K562 (cell line): Measurements from ENCODE around the gene ERICH6. TPM values are rescaled to one million over a fixed set of nuclear protein-coding genes. Genes with fewer than 3 reads are reported as not detected.

Experiments
- FOS ChIP-seq: IDR thresholded peaks from 3 replicates; pipeline ENCODE4 v1.6.1; 2011; ENCODE audit not compliant: insufficient read length; ENCODE audit errors: extremely low read depth
- ILK ChIP-seq: fragments of 450-650 bp; IDR thresholded peaks from 2 replicates; pipeline ENCODE4 v1.6.1; 2016; ENCODE audit warnings: missing genetic modification characterization, low read depth, mild to moderate bottlenecking, missing compliant biosample characterization, moderate library complexity, borderline replicate concordance
- MAFK ChIP-seq: IDR thresholded peaks from 2 replicates; pipeline ENCODE4 v1.6.1; 2011; ENCODE audit warnings: low read length, improper control_type of control experiment
- SRSF9 ChIP-seq: fragments of 200-400 bp; formaldehyde crosslinking; IDR thresholded peaks from 2 replicates; pipeline ENCODE4 v1.6.1; 2017; ENCODE audit warnings: low read depth, low read length, borderline replicate concordance
- XRCC3 ChIP-seq: fragments of 450-650 bp; IDR thresholded peaks from 2 replicates; pipeline ENCODE4 v1.6.1; 2017; ENCODE audit warnings: mild to moderate bottlenecking, moderate library complexity
- ZNF280B ChIP-seq: fragments of 250-450 bp; sonication (Bioruptor Pico); IDR thresholded peaks from 2 replicates; pipeline ENCODE4 v1.5.1; 2021; ENCODE audit warnings: mild to moderate bottlenecking
- polyA plus RNA-seq, 8 experiments: library from polyadenylated mRNA; depleted of rRNA in 4 of 8; stranded (reverse) in 5 of 8; unstranded in 3 of 8; fragments of >200 nt; fragmentation: Nextera tagmentation in 2 of 8; fragmentation: Illumina TruSeq in 1 of 8; extraction: Ambion mirVana in 2 of 8; extraction: Trizol in 1 of 8; gene quantifications; 2 replicates each; pipeline versions ENCODE4 v1.2.1 to v1.2.3, GENCODE V29; 2011 to 2014; ENCODE audit warnings: inconsistent platforms in 1 of 8, missing spikeins in 1 of 8
- total RNA-seq, 7 experiments: library from RNA; depleted of rRNA in 6 of 7; stranded (reverse); fragments of >200 nt in 6 of 7; fragmentation: Illumina TruSeq in 2 of 7; extraction: Trizol in 2 of 7; gene quantifications; 2 replicates each; pipeline versions ENCODE4 v1.2.1 to v1.2.3, GENCODE V29; 2011 to 2021; ENCODE audit warnings: low replicate concordance in 1 of 7
- TF ChIP-seq, protein P1 (sequence below): fragments of 200-400 bp; formaldehyde crosslinking; IDR thresholded peaks from 2 replicates; pipeline ENCODE4 v1.6.1; 2017; ENCODE audit warnings: mild to moderate bottlenecking, low read depth, low read length, moderate library complexity

ERICH6 gene
- total and polyA plus RNA-seq, 9 of the 15 experiments (the other 6 are each of a cell fraction or from before 2014, with no cell fraction given), result not detected

DNA sequence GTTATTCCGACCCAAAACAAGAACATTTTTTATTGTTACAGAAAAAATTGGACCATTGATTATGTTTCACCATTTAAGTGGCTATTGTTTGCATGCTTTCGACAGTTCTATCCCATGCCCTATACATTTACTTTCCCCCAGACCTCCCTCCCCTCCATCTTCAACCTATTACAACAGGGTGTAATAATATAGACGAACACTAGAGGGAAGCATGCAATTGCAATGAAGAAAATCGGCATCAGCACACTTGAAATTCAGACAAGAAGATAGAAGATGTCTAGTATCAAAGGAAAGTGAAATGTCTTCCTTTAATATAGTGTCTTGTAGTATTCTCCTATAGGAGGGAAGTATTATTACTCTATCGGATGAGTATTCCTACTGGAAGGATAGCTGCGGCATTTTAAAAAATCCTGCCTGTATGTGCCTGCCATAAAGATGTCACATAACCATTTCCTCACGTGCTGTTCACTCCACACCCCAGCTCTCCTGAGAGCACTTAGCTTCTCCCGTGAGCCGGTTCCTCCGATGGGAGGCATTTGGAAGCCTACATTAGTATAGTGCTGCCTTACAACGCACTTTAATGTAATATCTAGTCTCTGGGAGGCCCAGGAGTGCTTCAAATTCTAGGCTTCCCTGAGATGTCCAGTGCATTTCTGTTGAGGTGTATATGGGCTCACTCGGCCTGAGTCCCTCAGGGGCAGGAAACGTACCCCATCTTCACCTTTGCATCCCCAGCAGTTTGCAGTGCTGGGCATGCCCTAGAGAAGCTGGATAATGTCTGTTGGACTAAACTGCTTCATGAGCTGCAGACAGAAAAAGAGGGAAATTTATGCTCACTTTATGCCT is 17.8 kb upstream of the ERICH6 start (continued):
- TF ChIP-seq, protein P1, sequence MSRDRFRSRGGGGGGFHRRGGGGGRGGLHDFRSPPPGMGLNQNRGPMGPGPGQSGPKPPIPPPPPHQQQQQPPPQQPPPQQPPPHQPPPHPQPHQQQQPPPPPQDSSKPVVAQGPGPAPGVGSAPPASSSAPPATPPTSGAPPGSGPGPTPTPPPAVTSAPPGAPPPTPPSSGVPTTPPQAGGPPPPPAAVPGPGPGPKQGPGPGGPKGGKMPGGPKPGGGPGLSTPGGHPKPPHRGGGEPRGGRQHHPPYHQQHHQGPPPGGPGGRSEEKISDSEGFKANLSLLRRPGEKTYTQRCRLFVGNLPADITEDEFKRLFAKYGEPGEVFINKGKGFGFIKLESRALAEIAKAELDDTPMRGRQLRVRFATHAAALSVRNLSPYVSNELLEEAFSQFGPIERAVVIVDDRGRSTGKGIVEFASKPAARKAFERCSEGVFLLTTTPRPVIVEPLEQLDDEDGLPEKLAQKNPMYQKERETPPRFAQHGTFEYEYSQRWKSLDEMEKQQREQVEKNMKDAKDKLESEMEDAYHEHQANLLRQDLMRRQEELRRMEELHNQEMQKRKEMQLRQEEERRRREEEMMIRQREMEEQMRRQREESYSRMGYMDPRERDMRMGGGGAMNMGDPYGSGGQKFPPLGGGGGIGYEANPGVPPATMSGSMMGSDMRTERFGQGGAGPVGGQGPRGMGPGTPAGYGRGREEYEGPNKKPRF, result no peak
- no peak for TF ChIP-seq SRSF9
- no peak for TF ChIP-seq ILK (tag)
- TF ChIP-seq ZNF280B (CRISPR knock-in tag), result no peak
- TF ChIP-seq MAFK, result peak; percentile 28; the same call in 1 of the 2 replicates
- TF ChIP-seq FOS, result no peak
- no peak for TF ChIP-seq XRCC3
